ENCODE measurements around the gene HIKESHI.

GRCh38 chr11:86275493-86276370 lies 26.3 kb upstream of the HIKESHI start:
- TF ChIP-seq POLR2A (IDR thresholded peaks at IDR 0.05) (no peak), CTCF (IDR thresholded peaks at IDR 0.05) (no peak), POLR2AphosphoS5 (IDR thresholded peaks at IDR 0.05) (no peak), EP300 (IDR thresholded peaks at IDR 0.05) (no peak)
